T-helper 1 cell treated with Interleukin-12 subunit alpha and Interleukin-12 subunit beta and Interleukin-4 antibody, amounts not matched to agents 30 μg/mL and 1 μg/mL, for 36 hours (primary cell): ENCODE data around the gene NUDT4.
"Not testable (repeated sequence)": the region's sequence is repeated elsewhere in the genome, so short reads cannot be mapped to it uniquely, and the experiment has no call there.

Experiments used
- H3K27ac Mint-ChIP-seq: one replicate; pipeline ENCODE4 v1.8.0; 2021; ENCODE audit warnings: mild to moderate bottlenecking, mixed read lengths
- H3K27me3 Mint-ChIP-seq: one replicate; pipeline ENCODE4 v1.8.0; 2021; ENCODE audit warnings: low read depth, mixed read lengths
- H3K36me3 Mint-ChIP-seq: one replicate; pipeline ENCODE4 v1.8.0; 2021; ENCODE audit warnings: low read depth, mixed read lengths
- H3K4me1 Mint-ChIP-seq: one replicate; pipeline ENCODE4 v1.8.0; 2021; ENCODE audit warnings: low read depth, mixed read lengths
- H3K4me3 Mint-ChIP-seq: one replicate; pipeline ENCODE4 v1.8.0; 2021; ENCODE audit warnings: mild to moderate bottlenecking, moderate library complexity, mixed read lengths
- H3K9me3 Mint-ChIP-seq: one replicate; pipeline ENCODE4 v1.8.0; 2021; ENCODE audit warnings: mixed read lengths

NUDT4 gene

GRCh38 chr12:93358821-93359220, 18.9 kb upstream of the NUDT4 start:
- H3K27ac Mint-ChIP-seq: no peak overlapping the region

GRCh38 chr12:93360688-93361087, 17.0 kb upstream of the NUDT4 start:
- Mint-ChIP-seq H3K4me1 (peaks cover 6% of the 10 kb centered on the region), H3K27ac (no peak overlapping the region), H3K36me3 (no peaks in the 10 kb centered on the region)

More at GRCh38 chr12:93358821-93359220, 18.9 kb upstream of the NUDT4 start:
- Mint-ChIP-seq H3K4me3 (no peak overlapping the region), H3K4me1 (peaks cover 2% of the 10 kb centered on the region), H3K9me3 (no peaks in the 10 kb centered on the region), H3K36me3 (no peaks in the 10 kb centered on the region), H3K27me3 (no peaks in the 10 kb centered on the region)

GRCh38 chr12:93361151-93361919, 16.4 kb upstream of the NUDT4 start:
- H3K27ac Mint-ChIP-seq: no peak overlapping the region
- no peaks in the 10 kb centered on the region for H3K27me3 Mint-ChIP-seq
- no peaks in the 10 kb centered on the region for H3K36me3 Mint-ChIP-seq
- peaks cover 6% of the 10 kb centered on the region for H3K4me1 Mint-ChIP-seq
- H3K9me3 Mint-ChIP-seq: no peaks in the 10 kb centered on the region
- H3K4me3 Mint-ChIP-seq: no peak overlapping the region

More at GRCh38 chr12:93360688-93361087, 17.0 kb upstream of the NUDT4 start:
- Mint-ChIP-seq H3K4me3 (no peak overlapping the region), H3K9me3 (no peaks in the 10 kb centered on the region), H3K27me3 (no peaks in the 10 kb centered on the region)

GRCh38 chr12:93363841-93364297, 13.9 kb upstream of the NUDT4 start:
- peak overlapping the region; percentile 32 for H3K4me3 Mint-ChIP-seq
- H3K27me3 Mint-ChIP-seq: no peaks in the 10 kb centered on the region
- H3K9me3 Mint-ChIP-seq: no peaks in the 10 kb centered on the region
- no peaks in the 10 kb centered on the region for H3K36me3 Mint-ChIP-seq
- H3K4me1 Mint-ChIP-seq: peaks cover 6% of the 10 kb centered on the region
- no peak overlapping the region for H3K27ac Mint-ChIP-seq

GRCh38 chr12:93365616-93366405, 11.9 kb upstream of the NUDT4 start:
- Mint-ChIP-seq H3K27me3 (no peaks in the 10 kb centered on the region), H3K4me1 (peaks cover 6% of the 10 kb centered on the region), H3K4me3 (no peak overlapping the region), H3K27ac (no peak overlapping the region), H3K36me3 (no peaks in the 10 kb centered on the region), H3K9me3 (no peaks in the 10 kb centered on the region)

GRCh38 chr12:93366422-93366821, 11.3 kb upstream of the NUDT4 start:
- H3K4me3 Mint-ChIP-seq: no peak overlapping the region

GRCh38 chr12:93368766-93369165, 9.0 kb upstream of the NUDT4 start:
- Mint-ChIP-seq H3K4me1 (peaks cover 5% of the 10 kb centered on the region), H3K27ac (no peak overlapping the region), H3K4me3 (no peak overlapping the region), H3K36me3 (no peaks in the 10 kb centered on the region), H3K27me3 (no peaks in the 10 kb centered on the region), H3K9me3 (no peaks in the 10 kb centered on the region)

More at GRCh38 chr12:93366422-93366821, 11.3 kb upstream of the NUDT4 start:
- Mint-ChIP-seq H3K36me3 (no peaks in the 10 kb centered on the region), H3K4me1 (peaks cover 6% of the 10 kb centered on the region), H3K27me3 (no peaks in the 10 kb centered on the region), H3K9me3 (no peaks in the 10 kb centered on the region), H3K27ac (no peak overlapping the region)

GRCh38 chr12:93369505-93369904, 8.2 kb upstream of the NUDT4 start:
- Mint-ChIP-seq H3K4me3 (no peak overlapping the region), H3K36me3 (no peaks in the 10 kb centered on the region), H3K27me3 (no peaks in the 10 kb centered on the region), H3K4me1 (peaks cover under 1% of the 10 kb centered on the region), H3K9me3 (no peaks in the 10 kb centered on the region), H3K27ac (no peak overlapping the region)

GRCh38 chr12:93370947-93371346, 6.8 kb upstream of the NUDT4 start:
- Mint-ChIP-seq H3K4me3 (no peak overlapping the region), H3K27me3 (no peaks in the 10 kb centered on the region), H3K27ac (no peak overlapping the region)

GRCh38 chr12:93373961-93374656, 3.6 kb upstream of the NUDT4 start:
- no peaks in the 10 kb centered on the region for H3K9me3 Mint-ChIP-seq
- H3K4me1 Mint-ChIP-seq: peaks cover 5% of the 10 kb centered on the region
- no peak overlapping the region for H3K27ac Mint-ChIP-seq
- no peak overlapping the region for H3K4me3 Mint-ChIP-seq
- no peaks in the 10 kb centered on the region for H3K27me3 Mint-ChIP-seq
- H3K36me3 Mint-ChIP-seq: peaks cover 3% of the 10 kb centered on the region

More at GRCh38 chr12:93370947-93371346, 6.8 kb upstream of the NUDT4 start:
- Mint-ChIP-seq H3K9me3 (no peaks in the 10 kb centered on the region), H3K4me1 (no peaks in the 10 kb centered on the region), H3K36me3 (no peaks in the 10 kb centered on the region)

GRCh38 chr12:93375906-93376305, 1.8 kb upstream of the NUDT4 start:
- Mint-ChIP-seq H3K27ac (no peak overlapping the region), H3K27me3 (no peaks in the 10 kb centered on the region), H3K9me3 (no peaks in the 10 kb centered on the region), H3K4me3 (no peak overlapping the region), H3K4me1 (peaks cover 19% of the 10 kb centered on the region), H3K36me3 (peaks cover 3% of the 10 kb centered on the region)

- Mint-ChIP-seq H3K4me3 (no peak overlapping the region), H3K27ac (peak overlapping the region; percentile 33), H3K36me3 (peaks cover 5% of the 10 kb centered on the region), H3K9me3 (no peaks in the 10 kb centered on the region), H3K4me1 (peaks cover 27% of the 10 kb centered on the region), H3K27me3 (no peaks in the 10 kb centered on the region)
Measured at GRCh38 chr12:93376436-93377251, 1.1 kb upstream of the NUDT4 start.

GRCh38 chr12:93378196-93378997, 672 bp downstream of the NUDT4 start:
- H3K4me3 Mint-ChIP-seq: peak overlapping the region; percentile 100

More at GRCh38 chr12:93378196-93378997, 672 bp downstream of the NUDT4 start:
- Mint-ChIP-seq H3K27ac (peak overlapping the region; percentile 100), H3K4me1 (peaks cover 34% of the 10 kb centered on the region)
- H3K27me3 Mint-ChIP-seq, H3K9me3 Mint-ChIP-seq, H3K36me3 Mint-ChIP-seq: not testable (repeated sequence)
